ENCODE data around the gene MAP3K1.

DNA sequence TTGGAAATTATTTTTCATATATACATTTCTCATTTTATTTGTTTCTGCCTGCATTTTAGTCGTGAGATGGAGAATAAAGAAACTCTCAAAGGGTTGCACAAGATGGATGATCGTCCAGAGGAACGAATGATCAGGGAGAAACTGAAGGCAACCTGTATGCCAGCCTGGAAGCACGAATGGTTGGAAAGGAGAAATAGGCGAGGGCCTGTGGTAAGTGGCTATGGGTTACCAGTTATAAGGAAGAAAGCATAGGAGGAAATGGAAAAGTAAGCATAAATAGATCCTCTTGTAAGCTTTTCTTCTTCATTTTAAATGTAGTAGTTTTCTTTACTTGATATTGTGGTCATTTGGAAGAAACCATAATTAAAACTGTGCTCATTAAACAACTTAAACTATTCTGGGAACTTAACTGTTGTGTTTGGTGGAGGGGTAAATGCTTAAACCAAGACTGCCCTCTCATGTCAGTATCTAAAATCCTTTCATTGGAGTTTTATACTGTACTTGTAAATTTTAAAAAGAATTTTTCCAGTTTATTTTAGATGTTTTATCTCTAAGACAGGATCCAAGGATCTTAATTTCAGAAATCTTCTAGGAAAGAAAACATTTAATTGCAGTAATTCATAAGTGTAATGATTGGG lies 41.3 kb downstream of the MAP3K1 start:
- no peak for TF ChIP-seq POLR2AphosphoS5 (IDR thresholded peaks at IDR 0.05; ENCODE audit: insufficient read depth in 1 of 2, low read depth in 1 of 2)
- TF ChIP-seq CTCF (IDR thresholded peaks at IDR 0.05): no peak

Measured in vagina (tissue), 2 donors.